Neural progenitor cell (in vitro differentiated cells): Measurements from ENCODE around the gene TAF15. TPM values are rescaled to one million over a fixed set of nuclear protein-coding genes. Genes with fewer than 3 reads are reported as not detected.

Experiments used
- DNase-seq: peaks from one replicate; pipeline ENCODE4 v3.0.0-alpha.2; 2016; ENCODE audit warnings: low spot score
- H2AFZ ChIP-seq: fragments of 200-600 bp; sonication (generic); replicated peaks from 2 replicates; pipeline ENCODE4 v1.6.1; 2016; ENCODE audit warnings: antibody characterized with exemption
- H3F3A ChIP-seq: fragments of 200-600 bp; sonication (generic); 2 replicates; pipeline ENCODE4 v1.6.1; 2016; ENCODE audit warnings: antibody characterized with exemption, low read depth
- H3K27ac ChIP-seq: fragments of 200-600 bp; sonication (generic); 2 replicates; pipeline ENCODE4 v1.5.1; 2016; ENCODE audit warnings: mild to moderate bottlenecking
- H3K27me3 ChIP-seq: fragments of 200-600 bp; sonication (generic); 2 replicates; pipeline ENCODE4 v1.6.1; 2016; ENCODE audit warnings: mild to moderate bottlenecking, moderate library complexity
- H3K36me3 ChIP-seq: fragments of 200-600 bp; sonication (generic); 2 replicates; pipeline ENCODE4 v1.5.1; 2016
- H3K4me1 ChIP-seq: fragments of 200-600 bp; sonication (generic); 2 replicates; pipeline ENCODE4 v1.6.1; 2016; ENCODE audit warnings: mixed run types
- H3K4me2 ChIP-seq: fragments of 200-600 bp; sonication (generic); 2 replicates; pipeline ENCODE4 v1.6.1; 2016
- H3K4me3 ChIP-seq: fragments of 200-600 bp; sonication (generic); 2 replicates; pipeline ENCODE4 v1.5.1; 2016
- H3K79me2 ChIP-seq: fragments of 200-600 bp; sonication (generic); 2 replicates; pipeline ENCODE4 v1.6.1; 2016; ENCODE audit warnings: low read depth
- H3K9ac ChIP-seq: fragments of 200-600 bp; sonication (generic); 2 replicates; pipeline ENCODE4 v1.6.1; 2016
- H3K9me3 ChIP-seq: fragments of 200-600 bp; sonication (generic); 2 replicates; pipeline ENCODE4 v1.5.1; 2016; ENCODE audit warnings: low read depth
- H4K20me1 ChIP-seq: fragments of 200-600 bp; sonication (generic); 2 replicates; pipeline ENCODE4 v1.6.1; 2016; ENCODE audit warnings: low read depth
- H3K27ac Mint-ChIP-seq: 3 replicates; pipeline ENCODE4 v1.8.0; 2021; ENCODE audit warnings: mixed read lengths
- H3K27me3 Mint-ChIP-seq: 2 replicates; pipeline ENCODE4 v1.8.0; 2022; ENCODE audit warnings: low read depth, mild to moderate bottlenecking, inconsistent platforms, moderate library complexity, mixed read lengths; ENCODE audit not compliant: insufficient read depth
- H3K36me3 Mint-ChIP-seq: 3 replicates; pipeline ENCODE4 v1.8.0; 2021; ENCODE audit warnings: mixed read lengths
- H3K4me1 Mint-ChIP-seq: 3 replicates; pipeline ENCODE4 v1.8.0; 2021; ENCODE audit warnings: mixed read lengths
- H3K4me3 Mint-ChIP-seq: 3 replicates; pipeline ENCODE4 v1.8.0; 2021; ENCODE audit warnings: mild to moderate bottlenecking, moderate library complexity, mixed read lengths
- H3K9me3 Mint-ChIP-seq: 3 replicates; pipeline ENCODE4 v1.8.0; 2020; ENCODE audit warnings: mixed read lengths
- EZH2 ChIP-seq: fragments of 200-600 bp; sonication (generic); IDR thresholded peaks from 2 replicates; pipeline ENCODE4 v1.6.1; 2017; ENCODE audit warnings: antibody characterized with exemption, mild to moderate bottlenecking, moderate library complexity
- EZH2phosphoT487 ChIP-seq: fragments of 200-600 bp; sonication (generic); IDR thresholded peaks from 2 replicates; pipeline ENCODE4 v1.6.1; 2017; ENCODE audit warnings: antibody characterized with exemption
- total RNA-seq: library from RNA; depleted of rRNA; stranded (reverse); fragments of >200 nt; gene quantifications from 2 replicates; pipeline ENCODE4 v1.2.3, GENCODE V29; 2015; ENCODE audit warnings: low replicate concordance
- TF ChIP-seq, protein P1 (sequence below): fragments of 200-600 bp; sonication (generic); IDR thresholded peaks from 2 replicates; pipeline ENCODE4 v1.5.1; 2017; ENCODE audit warnings: antibody characterized with exemption, mild to moderate bottlenecking

TAF15 gene
- total RNA-seq, 1 donor from 2014 or later, result 90.1 TPM

DNA sequence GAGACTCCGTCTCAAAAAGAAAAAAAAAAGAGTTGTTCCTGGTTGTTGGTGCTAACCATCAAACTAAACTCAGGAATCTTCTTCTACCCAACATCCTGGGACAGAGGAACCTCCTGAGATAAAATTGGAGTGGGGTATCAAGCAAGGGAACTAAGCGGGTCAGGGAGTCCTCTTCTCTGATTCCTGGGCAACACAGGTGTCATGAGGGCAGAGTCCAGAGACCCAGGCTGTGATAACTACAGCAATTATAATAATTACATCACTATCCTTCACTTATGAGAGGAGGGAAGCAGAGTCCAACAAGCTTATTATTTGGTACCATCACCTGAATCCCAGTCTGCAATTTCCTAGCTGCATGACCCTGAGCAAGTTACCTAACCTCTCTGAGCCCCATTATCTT is 40.5 kb upstream of the TAF15 start:
- no peak overlapping the region for H3K4me3 ChIP-seq
- TF ChIP-seq, protein P1, sequence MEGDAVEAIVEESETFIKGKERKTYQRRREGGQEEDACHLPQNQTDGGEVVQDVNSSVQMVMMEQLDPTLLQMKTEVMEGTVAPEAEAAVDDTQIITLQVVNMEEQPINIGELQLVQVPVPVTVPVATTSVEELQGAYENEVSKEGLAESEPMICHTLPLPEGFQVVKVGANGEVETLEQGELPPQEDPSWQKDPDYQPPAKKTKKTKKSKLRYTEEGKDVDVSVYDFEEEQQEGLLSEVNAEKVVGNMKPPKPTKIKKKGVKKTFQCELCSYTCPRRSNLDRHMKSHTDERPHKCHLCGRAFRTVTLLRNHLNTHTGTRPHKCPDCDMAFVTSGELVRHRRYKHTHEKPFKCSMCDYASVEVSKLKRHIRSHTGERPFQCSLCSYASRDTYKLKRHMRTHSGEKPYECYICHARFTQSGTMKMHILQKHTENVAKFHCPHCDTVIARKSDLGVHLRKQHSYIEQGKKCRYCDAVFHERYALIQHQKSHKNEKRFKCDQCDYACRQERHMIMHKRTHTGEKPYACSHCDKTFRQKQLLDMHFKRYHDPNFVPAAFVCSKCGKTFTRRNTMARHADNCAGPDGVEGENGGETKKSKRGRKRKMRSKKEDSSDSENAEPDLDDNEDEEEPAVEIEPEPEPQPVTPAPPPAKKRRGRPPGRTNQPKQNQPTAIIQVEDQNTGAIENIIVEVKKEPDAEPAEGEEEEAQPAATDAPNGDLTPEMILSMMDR, result no peak
- TF ChIP-seq EZH2 (no peak), EZH2phosphoT487 (no peak)
- no peak overlapping the region for H3K9ac ChIP-seq
- peaks cover 33% of the 10 kb centered on the region for H3K4me1 ChIP-seq
- no peak overlapping the region for H2AFZ ChIP-seq
- H3K9me3 ChIP-seq, result no peaks in the 10 kb centered on the region
- Mint-ChIP-seq H3K4me1 (peaks cover 40% of the 10 kb centered on the region), H3K27ac (no peak overlapping the region), H3K4me3 (no peak overlapping the region), H3K9me3 (no peaks in the 10 kb centered on the region), H3K27me3 (peaks cover 5% of the 10 kb centered on the region), H3K36me3 (no peaks in the 10 kb centered on the region)
- peaks cover 24% of the 10 kb centered on the region for H3F3A ChIP-seq
- no peak for DNase-seq
- no peak overlapping the region for H3K4me2 ChIP-seq
- no peaks in the 10 kb centered on the region for H4K20me1 ChIP-seq
- H3K27ac ChIP-seq, result no peak overlapping the region
- H3K79me2 ChIP-seq, result no peaks in the 10 kb centered on the region
- H3K27me3 ChIP-seq, result no peaks in the 10 kb centered on the region
- no peaks in the 10 kb centered on the region for H3K36me3 ChIP-seq

DNA sequence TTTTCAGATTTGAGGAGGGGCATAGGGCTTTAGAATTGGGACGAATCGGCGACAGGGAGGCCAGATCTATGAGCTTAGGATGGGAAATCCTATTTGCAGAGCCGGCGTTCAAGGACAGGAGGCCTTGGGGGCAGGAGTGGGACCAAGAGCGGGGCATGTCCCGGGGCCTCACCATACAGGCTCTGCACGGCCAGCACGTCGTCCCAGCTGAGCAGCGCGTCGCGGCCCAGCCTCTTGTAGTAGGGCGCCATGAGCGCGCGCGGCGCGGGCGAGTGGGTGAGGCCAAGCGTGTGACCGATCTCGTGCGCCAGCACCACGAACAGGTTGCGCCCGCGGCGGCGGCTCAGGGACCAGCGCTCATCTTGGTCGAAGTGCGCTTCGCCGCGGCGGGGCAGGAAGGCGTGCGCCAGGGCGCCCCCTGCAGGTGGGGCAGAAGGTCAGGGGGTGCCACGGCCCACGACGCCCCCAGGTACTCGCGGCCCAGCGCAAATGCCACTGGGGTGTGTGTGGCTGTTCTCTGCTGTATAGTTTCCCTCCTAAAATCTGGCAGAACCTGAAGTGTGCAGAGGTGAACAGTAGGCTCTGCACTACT is 39.3 kb upstream of the TAF15 start:
- H3K27ac Mint-ChIP-seq, result no peak overlapping the region
- H4K20me1 ChIP-seq, result no peaks in the 10 kb centered on the region
- H3K27me3 Mint-ChIP-seq, result peaks cover 6% of the 10 kb centered on the region
- no peak overlapping the region for H3K4me3 ChIP-seq
- H3K79me2 ChIP-seq, result no peaks in the 10 kb centered on the region
- no peak for DNase-seq
- peaks cover 41% of the 10 kb centered on the region for H3K4me1 ChIP-seq
- H3K27ac ChIP-seq, result no peak overlapping the region
- H3K36me3 ChIP-seq, result no peaks in the 10 kb centered on the region
- H3F3A ChIP-seq, result peaks cover 20% of the 10 kb centered on the region
- H3K4me1 Mint-ChIP-seq, result peaks cover 43% of the 10 kb centered on the region
- H3K9me3 Mint-ChIP-seq, result no peaks in the 10 kb centered on the region
- H3K9ac ChIP-seq, result no peak overlapping the region
- no peak overlapping the region for H3K4me3 Mint-ChIP-seq
- H3K36me3 Mint-ChIP-seq, result no peaks in the 10 kb centered on the region
- no peaks in the 10 kb centered on the region for H3K27me3 ChIP-seq
- no peak overlapping the region for H3K4me2 ChIP-seq
- TF ChIP-seq, protein P1, result peak; percentile 30
- TF ChIP-seq EZH2phosphoT487 (no peak), EZH2 (no peak)
- H2AFZ ChIP-seq, result no peak overlapping the region
- no peaks in the 10 kb centered on the region for H3K9me3 ChIP-seq

DNA sequence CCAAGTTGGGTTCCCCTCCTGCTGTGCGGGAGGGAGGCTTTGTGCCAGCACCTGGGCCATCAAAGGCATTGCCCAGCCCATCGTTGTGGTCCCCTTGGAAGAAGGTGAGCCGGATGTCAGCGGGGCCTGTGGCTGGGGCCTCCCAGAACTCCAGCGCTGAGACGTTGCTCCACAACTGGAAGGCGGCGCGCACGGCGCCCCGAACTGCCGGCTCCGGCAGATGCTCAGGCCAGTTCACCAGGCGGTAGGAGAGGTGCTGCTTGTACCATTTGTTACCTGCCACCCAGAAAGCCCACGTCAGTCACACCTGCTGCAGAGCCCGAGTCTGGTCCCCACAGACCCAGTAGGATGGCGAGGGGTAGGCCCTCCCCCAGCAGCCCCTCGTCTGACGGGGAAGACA is 36.2 kb upstream of the TAF15 start:
- Mint-ChIP-seq H3K4me1 (peaks cover 28% of the 10 kb centered on the region), H3K9me3 (no peaks in the 10 kb centered on the region), H3K27ac (no peak overlapping the region), H3K4me3 (no peak overlapping the region), H3K36me3 (no peaks in the 10 kb centered on the region), H3K27me3 (peaks cover 7% of the 10 kb centered on the region)
- Histone ChIP-seq H4K20me1 (no peaks in the 10 kb centered on the region), H3K9me3 (no peaks in the 10 kb centered on the region), H3K27ac (no peak overlapping the region), H3K79me2 (no peaks in the 10 kb centered on the region), H3K4me1 (peaks cover 30% of the 10 kb centered on the region), H3K27me3 (no peaks in the 10 kb centered on the region), H3F3A (peaks cover 5% of the 10 kb centered on the region), H2AFZ (peak overlapping the region; percentile 86), H3K36me3 (no peaks in the 10 kb centered on the region), H3K9ac (no peak overlapping the region), H3K4me2 (no peak overlapping the region), H3K4me3 (no peak overlapping the region)
- TF ChIP-seq, protein P1, result no peak
- no peak for TF ChIP-seq EZH2phosphoT487
- no peak for TF ChIP-seq EZH2
- DNase-seq, result no peak
